ENCODE results near the gene CFL1. TPM values are rescaled to one million over a fixed set of nuclear protein-coding genes. Genes with fewer than 3 reads are reported as not detected.

Gene CFL1
- total RNA-seq, 1 donor from 2014 or later = 1,079 TPM

DNA sequence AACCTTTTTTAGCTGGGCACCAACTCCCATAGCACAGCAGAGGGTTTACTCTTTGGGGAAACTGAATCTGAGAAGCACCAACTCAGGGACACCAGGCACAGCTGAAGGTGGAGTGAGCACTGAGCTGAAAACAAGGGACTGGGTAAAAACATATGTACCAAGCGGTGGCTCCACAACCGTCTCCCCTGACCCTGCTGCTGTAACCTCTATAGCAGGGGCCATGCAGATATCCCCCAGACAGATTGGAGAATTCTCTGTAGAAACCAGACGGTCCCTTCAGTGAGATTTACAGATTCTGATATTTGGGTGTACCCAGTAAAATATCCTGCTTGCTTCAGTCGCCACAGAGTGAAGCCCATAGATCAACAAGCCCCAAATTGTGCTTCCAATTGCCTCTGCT lies 28.5 kb downstream of the CFL1 start:
- ChIA-PET CTCF (interaction anchor here (0.7 kb wide), 1 partner anchor 120 kb away, joined by 3 read pairs; no protein-coding TSS in a partner anchor), POLR2A (no interaction called here)
- H3K27me3 Mint-ChIP-seq = no peaks in the 10 kb centered on the region
- TF ChIP-seq, protein P1, sequence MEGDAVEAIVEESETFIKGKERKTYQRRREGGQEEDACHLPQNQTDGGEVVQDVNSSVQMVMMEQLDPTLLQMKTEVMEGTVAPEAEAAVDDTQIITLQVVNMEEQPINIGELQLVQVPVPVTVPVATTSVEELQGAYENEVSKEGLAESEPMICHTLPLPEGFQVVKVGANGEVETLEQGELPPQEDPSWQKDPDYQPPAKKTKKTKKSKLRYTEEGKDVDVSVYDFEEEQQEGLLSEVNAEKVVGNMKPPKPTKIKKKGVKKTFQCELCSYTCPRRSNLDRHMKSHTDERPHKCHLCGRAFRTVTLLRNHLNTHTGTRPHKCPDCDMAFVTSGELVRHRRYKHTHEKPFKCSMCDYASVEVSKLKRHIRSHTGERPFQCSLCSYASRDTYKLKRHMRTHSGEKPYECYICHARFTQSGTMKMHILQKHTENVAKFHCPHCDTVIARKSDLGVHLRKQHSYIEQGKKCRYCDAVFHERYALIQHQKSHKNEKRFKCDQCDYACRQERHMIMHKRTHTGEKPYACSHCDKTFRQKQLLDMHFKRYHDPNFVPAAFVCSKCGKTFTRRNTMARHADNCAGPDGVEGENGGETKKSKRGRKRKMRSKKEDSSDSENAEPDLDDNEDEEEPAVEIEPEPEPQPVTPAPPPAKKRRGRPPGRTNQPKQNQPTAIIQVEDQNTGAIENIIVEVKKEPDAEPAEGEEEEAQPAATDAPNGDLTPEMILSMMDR (IDR thresholded peaks at IDR 0.05) = no peak
- no peak for DNase-seq
- no peaks in the 10 kb centered on the region for H3K9me3 Mint-ChIP-seq
- no peaks in the 10 kb centered on the region for H3K36me3 Mint-ChIP-seq (ENCODE audit: low read depth)
- peaks cover 8% of the 10 kb centered on the region for H3K4me1 Mint-ChIP-seq
- H3K27ac Mint-ChIP-seq = no peak overlapping the region
- intact Hi-C loops (cut with micrococcal nuclease) = no loop called here
- ATAC-seq (ENCODE audit: low read depth) = no peak
- no peak overlapping the region for H3K4me3 Mint-ChIP-seq

DNA sequence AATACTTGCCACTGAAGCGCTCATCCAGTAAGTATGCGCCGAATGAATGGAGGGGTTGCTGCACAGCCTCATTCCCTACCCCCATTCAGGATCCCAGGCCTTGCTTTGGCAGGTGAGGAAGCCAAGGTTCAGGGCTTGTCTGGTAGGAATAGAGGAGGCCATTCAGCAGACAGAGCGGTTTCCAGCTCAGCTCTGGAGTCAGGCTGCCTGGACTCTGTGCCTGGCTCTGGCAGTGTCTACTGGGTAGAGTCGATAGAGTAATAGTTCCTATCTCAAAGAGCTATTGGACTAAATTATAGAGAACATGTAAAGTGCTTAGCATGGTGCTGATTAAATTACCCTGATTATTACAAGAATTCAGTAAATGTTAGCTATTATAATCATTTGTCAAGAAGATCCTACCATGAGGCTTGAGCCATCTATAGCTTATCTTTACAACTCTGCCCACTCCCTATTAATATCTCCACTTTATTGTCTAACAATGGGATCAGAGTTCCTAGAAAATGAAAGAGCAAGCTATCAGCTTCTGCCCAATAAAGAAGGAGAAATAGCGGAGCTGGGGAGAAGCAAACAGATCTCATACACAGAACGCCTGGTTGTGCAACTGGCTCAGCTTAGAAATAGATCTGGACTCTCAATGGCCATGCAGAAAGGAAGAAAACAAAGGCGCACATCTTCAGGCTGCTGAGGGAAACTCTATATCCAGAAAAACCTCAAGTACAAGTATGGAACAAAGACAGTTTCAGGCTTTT lies 30.8 kb downstream of the CFL1 start:
- Mint-ChIP-seq H3K4me3 (no peak overlapping the region), H3K4me1 (no peaks in the 10 kb centered on the region), H3K9me3 (no peaks in the 10 kb centered on the region), H3K36me3 (ENCODE audit: low read depth) (no peaks in the 10 kb centered on the region), H3K27me3 (no peaks in the 10 kb centered on the region), H3K27ac (no peak overlapping the region)
- ChIA-PET POLR2A (interaction anchor here (1.8 kb wide), 1 partner anchor 33 kb away, joined by 6 read pairs; the partner anchor contains the start of gene MUS81), CTCF (interaction anchor here (0.5 to 1.3 kb wide), 4 partner anchors 25 to 195 kb away, joined by 3 to 4 read pairs (median 3); no protein-coding TSS in a partner anchor)
- TF ChIP-seq, protein P1 (IDR thresholded peaks at IDR 0.05) = no peak
- DNase-seq (no peak), ATAC-seq (ENCODE audit: low read depth) (no peak)
- intact Hi-C loops (cut with micrococcal nuclease) = no loop called here

DNA sequence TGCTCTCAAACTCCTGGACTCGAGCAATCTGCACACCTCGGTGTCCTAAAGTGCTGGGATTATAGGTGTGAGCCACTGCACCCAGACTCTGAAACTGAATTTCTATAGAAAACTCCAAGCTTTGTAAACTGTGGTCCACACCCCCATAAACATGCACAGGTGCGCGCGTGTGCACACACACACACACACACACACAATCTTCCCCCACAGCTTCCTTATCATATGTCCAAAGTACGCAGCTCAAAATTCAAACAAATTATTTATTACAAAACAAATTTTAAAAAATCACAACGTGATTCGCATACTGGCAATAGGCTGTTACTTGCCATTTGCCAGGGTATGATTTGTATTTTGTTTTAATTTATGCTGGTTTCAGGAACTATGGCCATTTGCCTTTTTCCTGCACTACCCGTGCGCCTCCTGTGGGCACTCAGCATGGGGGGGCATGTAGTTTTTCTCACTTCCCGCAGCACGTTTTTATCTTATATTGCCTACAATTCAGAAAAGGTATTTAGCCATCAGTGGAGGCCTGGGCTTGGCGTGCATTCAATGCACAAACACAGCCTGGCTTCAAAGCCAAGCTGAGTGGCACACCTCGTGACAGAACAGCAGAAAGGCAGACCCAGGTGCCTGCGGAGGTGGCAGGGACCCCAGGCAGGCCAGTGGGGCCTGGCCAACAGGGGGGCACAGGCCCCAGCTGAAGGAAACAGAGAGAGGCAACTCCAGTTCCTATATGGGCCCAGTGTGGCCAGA lies 35.0 kb downstream of the CFL1 start:
- peaks cover 3% of the 10 kb centered on the region for H3K4me1 Mint-ChIP-seq
- ATAC-seq (ENCODE audit: low read depth) (no peak), DNase-seq (no peak)
- intact Hi-C loops (cut with micrococcal nuclease) = no loop called here
- H3K27ac Mint-ChIP-seq = no peak overlapping the region
- H3K36me3 Mint-ChIP-seq (ENCODE audit: low read depth) = no peaks in the 10 kb centered on the region
- no peaks in the 10 kb centered on the region for H3K27me3 Mint-ChIP-seq
- TF ChIP-seq, protein P1 (IDR thresholded peaks at IDR 0.05) = no peak
- no peaks in the 10 kb centered on the region for H3K9me3 Mint-ChIP-seq
- POLR2A ChIA-PET = interaction anchor here (0.6 to 1.2 kb wide), 2 partner anchors 43 to 82 kb away, joined by 3 to 5 read pairs; no protein-coding TSS in a partner anchor
- no peak overlapping the region for H3K4me3 Mint-ChIP-seq
- CTCF ChIA-PET = interaction anchor here (0.9 to 1.4 kb wide), 2 partner anchors 10 to 111 kb away, joined by 3 to 4 read pairs; no protein-coding TSS in a partner anchor

DNA sequence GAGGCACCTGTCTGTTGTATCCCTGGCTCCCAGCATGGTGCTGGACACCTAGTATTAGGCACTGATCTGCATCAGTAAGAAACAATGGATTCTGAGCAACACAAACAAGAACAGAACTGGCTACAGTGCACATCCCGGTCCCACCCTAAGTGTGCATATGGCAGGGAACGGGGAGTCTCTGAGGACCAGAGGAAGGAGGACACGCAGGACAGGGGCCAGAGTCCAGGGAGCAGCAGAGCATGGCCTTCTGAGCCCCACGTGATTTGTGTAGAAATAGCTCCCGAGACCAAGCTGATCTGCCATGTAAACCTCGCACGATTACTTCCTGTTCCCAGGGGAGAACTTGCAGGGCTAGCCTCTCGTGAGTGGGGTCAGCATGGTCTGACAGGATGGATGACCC lies 36.9 kb downstream of the CFL1 start:
- DNase-seq = no peak
- H3K4me1 Mint-ChIP-seq = peaks cover 14% of the 10 kb centered on the region
- TF ChIP-seq, protein P1 (IDR thresholded peaks at IDR 0.05) = no peak
- no peak for ATAC-seq (ENCODE audit: low read depth)
- H3K27me3 Mint-ChIP-seq = no peaks in the 10 kb centered on the region
- no peaks in the 10 kb centered on the region for H3K9me3 Mint-ChIP-seq
- ChIA-PET CTCF (no interaction called here), POLR2A (no interaction called here)
- H3K36me3 Mint-ChIP-seq (ENCODE audit: low read depth) = no peaks in the 10 kb centered on the region
- intact Hi-C loops (cut with micrococcal nuclease) = no loop called here
- H3K4me3 Mint-ChIP-seq = no peak overlapping the region
- H3K27ac Mint-ChIP-seq = no peak overlapping the region

Measured in activated B cell treated with CpG ODN at 0.5 μM for 24 hours (primary cell).